GOT3 (cell line): ENCODE measurements around the gene YPEL5.

Experiments used
- DNase-seq: peaks from one replicate; lab custom pipeline; 2025; ENCODE audit warnings: mixed read lengths; lab: John Stamatoyannopoulos, UW

Gene YPEL5

GRCh38 chr2:30165050-30165520, 18.3 kb downstream of the YPEL5 start:
- DNase-seq: no peak

- no peak for DNase-seq
Observed at GRCh38 chr2:30165617-30166016, 18.8 kb downstream of the YPEL5 start.

- no peak for DNase-seq
Observed at GRCh38 chr2:30172627-30173026, 25.8 kb downstream of the YPEL5 start.

GRCh38 chr2:30177440-30177839, 30.6 kb downstream of the YPEL5 start:
- no peak for DNase-seq

- DNase-seq: no peak
Observed at GRCh38 chr2:30177956-30178355, 31.1 kb downstream of the YPEL5 start.

GRCh38 chr2:30178618-30179434, 32.0 kb downstream of the YPEL5 start:
- no peak for DNase-seq

GRCh38 chr2:30179536-30179935, 32.7 kb downstream of the YPEL5 start:
- DNase-seq: no peak

GRCh38 chr2:30180226-30180625, 33.4 kb downstream of the YPEL5 start:
- DNase-seq: no peak

- no peak for DNase-seq
Observed at GRCh38 chr2:30181176-30181575, 34.4 kb downstream of the YPEL5 start.

GRCh38 chr2:30184035-30184434, 37.2 kb downstream of the YPEL5 start:
- DNase-seq: no peak

- no peak for DNase-seq
Observed at GRCh38 chr2:30185178-30185577, 38.4 kb downstream of the YPEL5 start.

GRCh38 chr2:30188292-30188691, 41.5 kb downstream of the YPEL5 start:
- no peak for DNase-seq

- no peak for DNase-seq
Observed at GRCh38 chr2:30190637-30191036, 43.8 kb downstream of the YPEL5 start.

GRCh38 chr2:30191107-30191506, 44.3 kb downstream of the YPEL5 start:
- no peak for DNase-seq

- no peak for DNase-seq
Observed at GRCh38 chr2:30191819-30192271, 45.0 kb downstream of the YPEL5 start.

GRCh38 chr2:30192314-30192713, 45.5 kb downstream of the YPEL5 start:
- DNase-seq: no peak

- DNase-seq: no peak
Observed at GRCh38 chr2:30193104-30193681, 46.4 kb downstream of the YPEL5 start.

GRCh38 chr2:30194421-30194820, 47.6 kb downstream of the YPEL5 start:
- no peak for DNase-seq

- no peak for DNase-seq
Observed at GRCh38 chr2:30195016-30195415, 48.2 kb downstream of the YPEL5 start.

GRCh38 chr2:30197570-30198192, 50.9 kb downstream of the YPEL5 start:
- no peak for DNase-seq

- DNase-seq: no peak
Observed at GRCh38 chr2:30201990-30202389, 55.2 kb downstream of the YPEL5 start.

- no peak for DNase-seq
Observed at GRCh38 chr2:30203156-30203555, 56.3 kb downstream of the YPEL5 start.

- no peak for DNase-seq
Observed at GRCh38 chr2:30204281-30204680, 57.5 kb downstream of the YPEL5 start.
